ENCODE data around the gene ERCC3. TPM values are rescaled to one million over a fixed set of nuclear protein-coding genes. Genes with fewer than 3 reads are reported as not detected.

The ERCC3 gene
- total RNA-seq, 2 experiments from 2014 or later, result 43.7 to 43.9 TPM

GRCh38 chr2:127308586-127309138, 14.7 kb upstream of the ERCC3 start:
- ATAC-seq (no peak), DNase-seq (no peak)
- TF ChIP-seq CTCF (IDR thresholded peaks at IDR 0.05), result no peak
- intact Hi-C loops (cut with micrococcal nuclease), result no loop called here
- H3K36me3 Mint-ChIP-seq (ENCODE audit: low read depth), result peaks cover 22% of the 10 kb centered on the region
- H3K27me3 Mint-ChIP-seq, result no peaks in the 10 kb centered on the region
- ChIA-PET CTCF (interaction anchor here (0.9 to 1.7 kb wide), 3 partner anchors 14 to 107 kb away, joined by 3 to 6 read pairs (median 5); partner anchors contain the start of gene ERCC3), POLR2A (interaction anchor here (0.8 kb wide), 1 partner anchor 15 kb away, joined by 3 read pairs; the partner anchor contains the start of gene ERCC3)
- H3K27ac Mint-ChIP-seq, result peak overlapping the region; percentile 6
- no peaks in the 10 kb centered on the region for H3K9me3 Mint-ChIP-seq
- H3K4me3 Mint-ChIP-seq, result no peak overlapping the region
- H3K4me1 Mint-ChIP-seq (ENCODE audit: low read depth), result no peaks in the 10 kb centered on the region

- intact Hi-C loops (cut with micrococcal nuclease), result no loop called here
- no peak for ATAC-seq
- H3K4me1 Mint-ChIP-seq (ENCODE audit: low read depth), result no peaks in the 10 kb centered on the region
- ChIA-PET POLR2A (no interaction called here), CTCF (interaction anchor here (1.2 to 1.5 kb wide), 2 partner anchors 35 to 110 kb away, joined by 4 read pairs; no protein-coding TSS in a partner anchor)
- no peak overlapping the region for H3K27ac Mint-ChIP-seq
- TF ChIP-seq CTCF (IDR thresholded peaks at IDR 0.05), result no peak
- peaks cover 10% of the 10 kb centered on the region for H3K36me3 Mint-ChIP-seq (ENCODE audit: low read depth)
- no peak overlapping the region for H3K4me3 Mint-ChIP-seq
- H3K9me3 Mint-ChIP-seq, result no peaks in the 10 kb centered on the region
- no peaks in the 10 kb centered on the region for H3K27me3 Mint-ChIP-seq
- no peak for DNase-seq
These were observed 12.1 kb upstream of the ERCC3 start for GRCh38 chr2:127305990-127306585.

GRCh38 chr2:127302168-127302567, 8.2 kb upstream of the ERCC3 start:
- intact Hi-C loops (cut with micrococcal nuclease), result no loop called here
- Mint-ChIP-seq H3K27me3 (no peaks in the 10 kb centered on the region), H3K4me3 (no peak overlapping the region), H3K36me3 (ENCODE audit: low read depth) (peaks cover 6% of the 10 kb centered on the region), H3K27ac (no peak overlapping the region), H3K9me3 (no peaks in the 10 kb centered on the region), H3K4me1 (ENCODE audit: low read depth) (no peaks in the 10 kb centered on the region)
- TF ChIP-seq CTCF (IDR thresholded peaks at IDR 0.05), result no peak
- ChIA-PET POLR2A (interaction anchor here (1.7 kb wide), 1 partner anchor 10 kb away, joined by 3 read pairs; no protein-coding TSS in a partner anchor), CTCF (interaction anchor here (0.9 to 1.0 kb wide), 2 partner anchors 8 to 114 kb away, joined by 3 to 5 read pairs; no protein-coding TSS in a partner anchor)
- DNase-seq (no peak), ATAC-seq (no peak)

- Mint-ChIP-seq H3K36me3 (ENCODE audit: low read depth) (peaks cover 45% of the 10 kb centered on the region), H3K4me3 (peak overlapping the region; percentile 98), H3K9me3 (no peaks in the 10 kb centered on the region), H3K27me3 (no peaks in the 10 kb centered on the region), H3K4me1 (ENCODE audit: low read depth) (peaks cover 26% of the 10 kb centered on the region), H3K27ac (peak overlapping the region; percentile 97)
- no peak for TF ChIP-seq CTCF (IDR thresholded peaks at IDR 0.05)
- POLR2A ChIA-PET, result interaction anchor here (0.6 to 1.5 kb wide), 7 partner anchors 9 to 181 kb away, joined by 3 to 13 read pairs (median 3); no protein-coding TSS in a partner anchor
- DNase-seq, result peak; percentile 28
- intact Hi-C loops (cut with micrococcal nuclease), result no loop called here
- ATAC-seq, result no peak
- CTCF ChIA-PET, result interaction anchor here (1.0 to 1.7 kb wide), 5 partner anchors 15 to 186 kb away, joined by 3 to 9 read pairs (median 5); no protein-coding TSS in a partner anchor
These were observed 577 bp downstream of the ERCC3 start for GRCh38 chr2:127293386-127293747.

- DNase-seq (no peak), ATAC-seq (no peak)
- CTCF ChIA-PET, result interaction anchor here (0.7 to 1.1 kb wide), 2 partner anchors 191 to 198 kb away, joined by 3 read pairs; no protein-coding TSS in a partner anchor
- POLR2A ChIA-PET, result no interaction called here
- Mint-ChIP-seq H3K36me3 (ENCODE audit: low read depth) (peaks cover 80% of the 10 kb centered on the region), H3K9me3 (peaks cover 5% of the 10 kb centered on the region), H3K27me3 (no peaks in the 10 kb centered on the region), H3K27ac (no peak overlapping the region), H3K4me1 (ENCODE audit: low read depth) (peaks cover 30% of the 10 kb centered on the region), H3K4me3 (no peak overlapping the region)
- TF ChIP-seq CTCF (IDR thresholded peaks at IDR 0.05), result no peak
- intact Hi-C loops (cut with micrococcal nuclease), result no loop called here
These were observed 5.7 kb downstream of the ERCC3 start for GRCh38 chr2:127288274-127288673.

Measured in activated CD8-positive, alpha-beta T cell treated with anti-CD3 and anti-CD28 coated beads for 36 hours (primary cell).